ENCODE measurements around the gene RBM3.
"Not testable (repeated sequence)": the region's sequence is repeated elsewhere in the genome, so short reads cannot be mapped to it uniquely, and the experiment has no call there.

The RBM3 gene

GRCh38 chrX:48574270-48575266, at the start of gene RBM3:
Gene RBM3, plus strand, starts transcription at chrX:48574484. Its CDS starts 697 bp downstream, at chrX:48575181.
- peak within 1 kb of the TSS; percentile 100 for H3K9ac ChIP-seq (ENCODE audit: low read length)
- DNase-seq (ENCODE audit: low read depth), result peak; percentile 93

DNA sequence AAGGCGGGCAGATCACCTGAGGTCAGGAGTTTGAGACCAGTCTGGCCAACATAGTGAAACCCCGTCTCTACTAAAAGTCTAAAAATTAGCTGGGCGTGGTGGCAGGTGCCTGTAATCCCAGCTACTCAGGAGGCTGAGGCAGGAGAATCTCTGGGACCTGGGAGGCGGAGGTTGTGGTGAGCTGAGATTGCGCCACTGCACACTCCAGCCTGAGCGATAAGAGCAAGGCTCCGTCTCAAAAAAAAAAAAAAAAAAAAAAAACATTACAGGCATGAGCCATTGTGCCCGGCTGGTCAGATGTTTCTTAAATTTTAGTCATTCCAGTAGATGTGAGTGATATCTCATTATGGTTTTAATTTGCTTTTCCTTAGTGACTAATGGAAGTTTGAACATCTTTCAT, 48.4 kb upstream of the RBM3 start:
- not testable (repeated sequence) for H3K4me1 ChIP-seq (ENCODE audit: control insufficient read depth, insufficient read depth, low read length); DNase-seq (ENCODE audit: low read depth); H3K4me3 ChIP-seq (ENCODE audit: low read length); H3K9me3 ChIP-seq (ENCODE audit: control insufficient read depth, low read length); H3K27me3 ChIP-seq (replicated peaks; ENCODE audit: control insufficient read depth, insufficient read depth, low read length); H3K9ac ChIP-seq (ENCODE audit: low read length)
- H3K36me3 ChIP-seq (ENCODE audit: control insufficient read depth, insufficient read depth, low read length, severe bottlenecking), result peaks cover 30% of the 10 kb centered on the region

More at GRCh38 chrX:48574270-48575266, at the start of gene RBM3:
- Histone ChIP-seq H3K9me3 (ENCODE audit: control insufficient read depth, low read length) (no peaks in the 10 kb centered on the region), H3K36me3 (ENCODE audit: control insufficient read depth, insufficient read depth, low read length, severe bottlenecking) (peaks cover 43% of the 10 kb centered on the region), H3K4me3 (ENCODE audit: low read length) (peak within 1 kb of the TSS; percentile 89), H3K4me1 (ENCODE audit: control insufficient read depth, insufficient read depth, low read length) (peaks cover 16% of the 10 kb centered on the region), H3K27me3 (replicated peaks; ENCODE audit: control insufficient read depth, insufficient read depth, low read length) (no peaks in the 10 kb centered on the region)

DNA sequence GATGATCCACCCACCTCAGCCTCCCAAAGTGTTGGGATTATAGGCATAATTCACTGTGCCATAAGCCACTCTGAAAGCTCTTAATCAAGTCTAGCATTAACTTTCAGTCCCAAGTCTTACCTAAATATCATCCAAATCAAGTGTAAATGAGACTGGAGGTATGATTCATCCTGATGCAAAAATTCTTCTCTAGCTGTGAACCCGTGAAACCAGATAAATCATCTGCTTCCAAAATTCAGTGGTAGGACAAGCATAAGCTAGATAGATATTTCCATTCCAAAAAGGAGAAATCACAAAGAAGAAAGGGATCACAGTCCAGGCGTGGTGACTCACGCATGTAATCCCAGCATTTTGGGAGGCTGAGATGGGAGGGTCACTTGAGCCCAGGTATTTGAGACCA, 43.5 kb upstream of the RBM3 start:
- Histone ChIP-seq H3K36me3 (ENCODE audit: control insufficient read depth, insufficient read depth, low read length, severe bottlenecking) (peaks cover 24% of the 10 kb centered on the region), H3K9me3 (ENCODE audit: control insufficient read depth, low read length) (no peaks in the 10 kb centered on the region), H3K4me3 (ENCODE audit: low read length) (no peak overlapping the region), H3K9ac (ENCODE audit: low read length) (peak overlapping the region; percentile 83), H3K4me1 (ENCODE audit: control insufficient read depth, insufficient read depth, low read length) (peaks cover 24% of the 10 kb centered on the region), H3K27me3 (replicated peaks; ENCODE audit: control insufficient read depth, insufficient read depth, low read length) (no peaks in the 10 kb centered on the region)
- DNase-seq (ENCODE audit: low read depth), result no peak

GRCh38 chrX:48531358-48531959, 42.8 kb upstream of the RBM3 start:
- Histone ChIP-seq H3K27me3 (replicated peaks; ENCODE audit: control insufficient read depth, insufficient read depth, low read length) (no peaks in the 10 kb centered on the region), H3K36me3 (ENCODE audit: control insufficient read depth, insufficient read depth, low read length, severe bottlenecking) (peaks cover 24% of the 10 kb centered on the region), H3K9me3 (ENCODE audit: control insufficient read depth, low read length) (no peaks in the 10 kb centered on the region), H3K4me3 (ENCODE audit: low read length) (peak overlapping the region; percentile 43), H3K9ac (ENCODE audit: low read length) (peak overlapping the region; percentile 83), H3K4me1 (ENCODE audit: control insufficient read depth, insufficient read depth, low read length) (peaks cover 25% of the 10 kb centered on the region)
- DNase-seq (ENCODE audit: low read depth), result peak; percentile 61

- peak overlapping the region; percentile 83 for H3K9ac ChIP-seq (ENCODE audit: low read length)
- H3K36me3 ChIP-seq (ENCODE audit: control insufficient read depth, insufficient read depth, low read length, severe bottlenecking), result peaks cover 17% of the 10 kb centered on the region
- no peaks in the 10 kb centered on the region for H3K27me3 ChIP-seq (replicated peaks; ENCODE audit: control insufficient read depth, insufficient read depth, low read length)
- peaks cover 29% of the 10 kb centered on the region for H3K4me1 ChIP-seq (ENCODE audit: control insufficient read depth, insufficient read depth, low read length)
- peak overlapping the region; percentile 43 for H3K4me3 ChIP-seq (ENCODE audit: low read length)
- no peak for DNase-seq (ENCODE audit: low read depth)
- no peaks in the 10 kb centered on the region for H3K9me3 ChIP-seq (ENCODE audit: control insufficient read depth, low read length)
Measured at GRCh38 chrX:48532161-48532560, 42.1 kb upstream of the RBM3 start.

DNA sequence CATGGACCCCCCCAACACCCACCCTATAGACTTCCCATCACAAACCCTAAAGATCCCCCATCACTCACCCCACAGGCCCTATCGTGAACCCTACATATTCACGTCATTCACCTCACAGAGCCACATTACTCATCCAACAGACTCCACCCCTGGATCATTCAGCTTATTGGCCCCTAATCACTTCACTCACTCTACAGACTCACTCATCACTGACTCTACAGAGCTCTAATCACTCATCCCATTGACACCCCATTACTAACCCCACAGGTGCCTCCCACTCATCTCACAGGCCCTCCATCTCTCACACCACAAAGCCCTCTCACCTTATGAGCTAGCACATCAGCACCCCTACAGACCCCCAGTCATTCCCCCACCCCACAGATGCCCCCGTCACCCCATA, 41.1 kb upstream of the RBM3 start:
- H3K9ac ChIP-seq (ENCODE audit: low read length), result no peak overlapping the region
- no peak overlapping the region for H3K4me3 ChIP-seq (ENCODE audit: low read length)
- H3K36me3 ChIP-seq (ENCODE audit: control insufficient read depth, insufficient read depth, low read length, severe bottlenecking), result peaks cover 8% of the 10 kb centered on the region
- no peak for DNase-seq (ENCODE audit: low read depth)
- H3K9me3 ChIP-seq (ENCODE audit: control insufficient read depth, low read length), result no peaks in the 10 kb centered on the region
- peaks cover 34% of the 10 kb centered on the region for H3K4me1 ChIP-seq (ENCODE audit: control insufficient read depth, insufficient read depth, low read length)
- no peaks in the 10 kb centered on the region for H3K27me3 ChIP-seq (replicated peaks; ENCODE audit: control insufficient read depth, insufficient read depth, low read length)

DNA sequence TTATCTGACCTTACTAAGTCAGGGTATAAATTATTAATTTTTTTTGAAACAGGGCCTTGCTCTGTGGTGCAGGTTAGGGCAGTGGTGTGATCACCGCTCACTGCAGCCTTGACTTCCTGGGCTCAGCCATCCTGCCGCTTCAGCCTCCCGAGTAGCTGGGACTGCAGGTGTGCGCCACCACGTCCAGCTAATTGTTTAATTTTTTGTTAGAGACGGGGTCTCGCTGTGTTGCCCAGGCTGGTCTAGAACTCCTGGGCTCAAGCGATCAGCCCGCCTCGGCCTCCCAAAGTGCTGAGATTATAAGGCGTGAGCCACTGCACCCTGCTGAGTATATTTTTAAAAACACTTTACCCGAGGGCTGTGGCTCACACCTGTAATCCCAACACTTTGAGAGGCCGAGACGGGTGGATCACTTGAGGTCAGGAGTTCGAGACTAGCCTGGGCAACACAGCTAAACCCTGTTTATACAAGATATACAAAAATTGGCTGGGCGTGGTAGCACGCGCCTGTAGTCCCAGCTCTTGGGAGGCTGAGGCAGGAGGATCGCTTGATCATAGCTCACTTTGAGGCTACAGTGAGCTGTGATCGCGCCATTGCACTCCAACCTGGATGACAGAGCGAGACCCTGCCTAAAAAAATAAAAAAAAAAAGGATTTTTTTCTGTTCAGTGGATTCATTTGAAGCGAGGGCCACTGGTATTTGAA, 35.5 kb upstream of the RBM3 start:
- no peak for DNase-seq (ENCODE audit: low read depth)
- H3K27me3 ChIP-seq (replicated peaks; ENCODE audit: control insufficient read depth, insufficient read depth, low read length), result no peaks in the 10 kb centered on the region

GRCh38 chrX:48539345-48540027, 34.8 kb upstream of the RBM3 start, which contains the start of gene TBC1D25:
Gene TBC1D25, plus strand, starts transcription at chrX:48539714. Its CDS starts 84 bp downstream, at chrX:48539798.
- H3K4me1 ChIP-seq (ENCODE audit: control insufficient read depth, insufficient read depth, low read length), result peaks cover 16% of the 10 kb centered on the region
- peak within 1 kb of the TSS; percentile 87 for H3K9ac ChIP-seq (ENCODE audit: low read length)
- DNase-seq (ENCODE audit: low read depth), result peak; percentile 93
- peaks cover 6% of the 10 kb centered on the region for H3K36me3 ChIP-seq (ENCODE audit: control insufficient read depth, insufficient read depth, low read length, severe bottlenecking)
- no peaks in the 10 kb centered on the region for H3K9me3 ChIP-seq (ENCODE audit: control insufficient read depth, low read length)
- H3K27me3 ChIP-seq (replicated peaks; ENCODE audit: control insufficient read depth, insufficient read depth, low read length), result no peaks in the 10 kb centered on the region
- H3K4me3 ChIP-seq (ENCODE audit: low read length), result peak within 1 kb of the TSS; percentile 88

More for the DNA sequence above, 35.5 kb upstream of the RBM3 start:
- no peaks in the 10 kb centered on the region for H3K9me3 ChIP-seq (ENCODE audit: control insufficient read depth, low read length)
- H3K4me3 ChIP-seq (ENCODE audit: low read length), result peak overlapping the region; percentile 88
- H3K4me1 ChIP-seq (ENCODE audit: control insufficient read depth, insufficient read depth, low read length), result peaks cover 16% of the 10 kb centered on the region
- peaks cover 6% of the 10 kb centered on the region for H3K36me3 ChIP-seq (ENCODE audit: control insufficient read depth, insufficient read depth, low read length, severe bottlenecking)
- no peak overlapping the region for H3K9ac ChIP-seq (ENCODE audit: low read length)

DNA sequence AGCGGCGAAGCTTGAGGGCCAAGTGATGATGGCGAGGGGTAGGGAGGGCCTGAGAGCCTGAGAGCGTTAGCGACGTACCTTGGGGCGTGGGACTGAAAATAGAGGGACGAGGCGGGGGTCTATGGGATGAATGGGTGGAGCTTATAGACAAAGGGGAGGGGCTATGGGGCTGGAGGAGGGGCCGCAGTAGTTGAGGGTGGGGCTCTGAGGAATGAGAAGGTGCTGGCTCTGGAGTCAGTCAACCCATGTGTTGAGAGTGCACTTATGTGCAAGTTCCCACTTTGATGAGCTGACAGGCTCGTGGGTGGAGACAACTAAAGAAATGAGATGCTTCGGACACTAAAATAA, 34.3 kb upstream of the RBM3 start:
- DNase-seq (ENCODE audit: low read depth), result peak; percentile 56
- H3K4me3 ChIP-seq (ENCODE audit: low read length), result peak overlapping the region; percentile 88

DNA sequence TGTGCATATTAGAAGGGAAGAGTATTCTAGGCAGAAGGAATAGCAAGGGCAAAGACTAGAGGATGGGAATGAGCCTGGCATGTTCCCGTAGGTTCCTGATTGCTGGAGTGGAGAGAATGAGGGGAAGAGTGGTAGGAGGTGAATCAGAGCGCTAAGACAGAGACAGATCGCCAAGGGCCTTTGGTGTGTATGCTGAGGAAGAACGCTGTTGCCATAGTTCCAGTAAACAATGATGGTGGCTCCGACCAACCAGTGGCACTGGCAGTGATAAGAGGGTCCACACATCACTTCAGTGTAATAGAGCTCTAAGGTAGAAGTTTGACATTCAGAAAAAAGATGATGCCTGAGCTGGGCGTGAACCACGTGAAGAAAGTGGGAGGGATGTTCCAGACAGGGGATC, 33.8 kb upstream of the RBM3 start:
- Histone ChIP-seq H3K4me3 (ENCODE audit: low read length) (peak overlapping the region; percentile 88), H3K9ac (ENCODE audit: low read length) (peak overlapping the region; percentile 87), H3K27me3 (replicated peaks; ENCODE audit: control insufficient read depth, insufficient read depth, low read length) (no peaks in the 10 kb centered on the region), H3K36me3 (ENCODE audit: control insufficient read depth, insufficient read depth, low read length, severe bottlenecking) (peaks cover 14% of the 10 kb centered on the region), H3K4me1 (ENCODE audit: control insufficient read depth, insufficient read depth, low read length) (peaks cover 16% of the 10 kb centered on the region), H3K9me3 (ENCODE audit: control insufficient read depth, low read length) (no peaks in the 10 kb centered on the region)
- no peak for DNase-seq (ENCODE audit: low read depth)

More for the DNA sequence above, 34.3 kb upstream of the RBM3 start:
- no peaks in the 10 kb centered on the region for H3K9me3 ChIP-seq (ENCODE audit: control insufficient read depth, low read length)
- peaks cover 11% of the 10 kb centered on the region for H3K36me3 ChIP-seq (ENCODE audit: control insufficient read depth, insufficient read depth, low read length, severe bottlenecking)
- peak overlapping the region; percentile 87 for H3K9ac ChIP-seq (ENCODE audit: low read length)
- no peaks in the 10 kb centered on the region for H3K27me3 ChIP-seq (replicated peaks; ENCODE audit: control insufficient read depth, insufficient read depth, low read length)
- H3K4me1 ChIP-seq (ENCODE audit: control insufficient read depth, insufficient read depth, low read length), result peaks cover 16% of the 10 kb centered on the region
